T-cell (primary cell): ENCODE measurements around the gene MRPL39. TPM values are rescaled to one million over a fixed set of nuclear protein-coding genes. Genes with fewer than 3 reads are reported as not detected.

Experiments used
- ATAC-seq, 4 experiments: fragments of 200-7000 bp in 3 of 4; fragments of 150-1000 bp in 1 of 4; cut with Tn5 transposase; replicated peaks in 1 of 4; 1 replicate in 3 of 4; 2 replicates in 1 of 4; pipeline ENCODE4 v1.10.0; 2021; ENCODE audit warnings: moderate library complexity in 3 of 4, mild to moderate bottlenecking in 2 of 4, moderate number of reproducible peaks in 1 of 4
- CTCF ChIA-PET, 2 donors: fragments of 300-600 bp; sonication (Branson Sonifier 250); formaldehyde crosslinking; loops; one replicate each; lab custom pipeline; 2022; ENCODE audit warnings: antibody characterized with exemption in 2 of 2; lab: Charles Lee
- POLR2A ChIA-PET, 2 donors: fragments of 300-600 bp; sonication (Branson Sonifier 250); formaldehyde crosslinking; loops; one replicate each; lab custom pipeline; 2022; ENCODE audit warnings: antibody characterized with exemption in 2 of 2; lab: Charles Lee
- DNase-seq, 35 experiments: peaks; one replicate each; pipeline versions ENCODE4 v3.0.0 to v3.0.0-alpha.2; 2013 to 2023
- H3K27ac ChIP-seq: one replicate; pipeline ENCODE4 v1.5.1; 2013; ENCODE audit warnings: low read length
- H3K27me3 ChIP-seq, 2 experiments: replicated peaks in 1 of 2; 1 replicate in 1 of 2; 2 replicates in 1 of 2; pipeline versions ENCODE4 v1.6.1 to v1.7.0; 2013; ENCODE audit warnings: low read length in 1 of 2, mixed read lengths in 1 of 2; ENCODE audit not compliant: control insufficient read depth in 2 of 2, insufficient read depth in 2 of 2; ENCODE audit errors: extremely low read depth in 1 of 2
- H3K36me3 ChIP-seq, 2 donors: 1 replicate in 1 of 2; 2 replicates in 1 of 2; pipeline versions ENCODE4 v1.6.1 to v1.7.0; 2013; ENCODE audit warnings: low read length in 1 of 2; ENCODE audit not compliant: control insufficient read depth in 2 of 2, insufficient read depth in 1 of 2; ENCODE audit errors: extremely low read depth in 1 of 2
- H3K4me1 ChIP-seq, 2 experiments: 1 replicate in 1 of 2; 2 replicates in 1 of 2; pipeline versions ENCODE4 v1.6.1 to v1.7.0; 2013; ENCODE audit warnings: low read length in 2 of 2, mixed read lengths in 1 of 2; ENCODE audit not compliant: insufficient read depth in 2 of 2, control insufficient read depth in 1 of 2; ENCODE audit errors: extremely low read depth in 1 of 2
- H3K4me3 ChIP-seq, 2 donors: 1 replicate in 1 of 2; 2 replicates in 1 of 2; pipeline versions ENCODE4 v1.5.1 to v1.7.0; 2013; ENCODE audit warnings: mild to moderate bottlenecking in 2 of 2, low read length in 1 of 2, moderate library complexity in 1 of 2; ENCODE audit not compliant: control insufficient read depth in 1 of 2; ENCODE audit errors: extremely low read depth in 1 of 2
- H3K9me3 ChIP-seq: 2 replicates; pipeline ENCODE4 v1.7.0; 2013
- H3K27ac Mint-ChIP-seq, 2 donors: one replicate each; pipeline ENCODE4 v1.8.0; 2020 to 2021; ENCODE audit warnings: mild to moderate bottlenecking in 2 of 2, mixed read lengths in 2 of 2
- H3K27me3 Mint-ChIP-seq, 2 donors: one replicate each; pipeline ENCODE4 v1.8.0; 2021 to 2022; ENCODE audit warnings: mixed read lengths in 2 of 2
- H3K36me3 Mint-ChIP-seq: one replicate; pipeline ENCODE4 v1.8.0; 2021; ENCODE audit warnings: mixed read lengths
- H3K4me1 Mint-ChIP-seq, 3 donors: one replicate each; pipeline ENCODE4 v1.8.0; 2020 to 2022; ENCODE audit warnings: mixed read lengths in 3 of 3, mild to moderate bottlenecking in 1 of 3
- H3K4me3 Mint-ChIP-seq, 3 donors: one replicate each; pipeline ENCODE4 v1.8.0; 2020 to 2022; ENCODE audit warnings: mild to moderate bottlenecking in 3 of 3, mixed read lengths in 3 of 3, moderate library complexity in 3 of 3
- H3K9me3 Mint-ChIP-seq, 3 donors: one replicate each; pipeline ENCODE4 v1.8.0; 2020 to 2022; ENCODE audit warnings: mixed read lengths in 3 of 3
- WGBS: methylation state at CpG from one replicate; pipeline ENCODE4 v1.1.5; 2013; ENCODE audit warnings: missing lambda C conversion rate; ENCODE audit not compliant: insufficient coverage; 5-methylcytosine and 5-hydroxymethylcytosine counted together
- total RNA-seq, 35 experiments: library from RNA in 6 of 35; stranded (reverse) in 6 of 35; fragments of 120-200 nt in 1 of 35; gene quantifications; one replicate each; pipeline versions ENCODE4 v1.2.1 to v1.2.4 and lab custom pipeline; 2013 to 2026

MRPL39 gene
- total RNA-seq, 5 donors from 2014 or later (not counting 1 experiment from before 2014, with no cell fraction given): 10.6 to 18.2 (median 14.8) TPM

DNA sequence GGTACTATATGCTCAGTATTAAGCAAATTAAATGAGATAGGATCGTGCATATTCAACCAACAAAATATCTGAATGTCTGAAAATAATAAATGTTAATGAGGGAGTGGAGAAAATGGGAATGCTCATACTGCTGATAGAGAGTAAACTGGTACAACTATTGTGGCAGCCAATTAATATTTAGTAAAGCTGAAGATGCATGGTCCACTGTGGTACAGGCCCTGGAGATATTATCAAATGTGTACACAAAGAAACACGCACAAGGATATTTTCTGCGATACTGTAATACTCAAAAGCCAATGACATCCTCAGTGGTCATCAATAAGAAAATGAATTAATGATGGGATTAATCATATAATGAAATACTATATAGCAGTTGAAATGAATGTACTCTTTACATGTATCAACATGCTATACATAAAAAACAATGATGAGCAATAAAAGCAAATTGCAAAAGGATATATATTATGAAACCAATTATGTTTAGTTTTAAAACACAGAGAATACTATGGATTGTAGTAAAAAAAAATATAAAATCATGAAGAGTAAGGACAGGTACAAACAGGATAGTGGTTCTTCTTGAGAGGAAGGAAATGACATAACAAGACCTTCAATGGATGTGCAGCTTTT, 25.0 kb downstream of the MRPL39 start:
- CTCF ChIA-PET: interaction anchor here in 1 of 2 donors (0.7 kb wide), 1 partner anchor 17 kb away, joined by 3 read pairs; no protein-coding TSS in a partner anchor
- Mint-ChIP-seq H3K27me3 (no peaks in the 10 kb centered on the region), H3K4me3 (no peak overlapping the region), H3K9me3 (no peaks in the 10 kb centered on the region), H3K4me1 (peaks cover 32 to 54% (median 37%) of the 10 kb centered on the region in 3 donors), H3K36me3 (peaks cover 38% of the 10 kb centered on the region), H3K27ac (peak overlapping the region; percentile 12 to 74)
- ATAC-seq: no peak
- DNase-seq: no peak
- H3K27ac ChIP-seq: no peak overlapping the region
- POLR2A ChIA-PET: no interaction called here
- peaks cover 2 to 10% of the 10 kb centered on the region in 2 donors for H3K36me3 ChIP-seq
- H3K27me3 ChIP-seq: no peaks in the 10 kb centered on the region
- peaks cover 0 to 14% of the 10 kb centered on the region in 2 experiments for H3K4me1 ChIP-seq
- no peaks in the 10 kb centered on the region for H3K9me3 ChIP-seq
- no CpG with 5 or more reads among the region's 3 CpGs for WGBS
- H3K4me3 ChIP-seq: no peak overlapping the region

GRCh38 chr21:25581582-25581981, 25.7 kb downstream of the MRPL39 start:
- ChIA-PET CTCF (interaction anchor here in 1 of 2 donors (0.6 kb wide), 1 partner anchor 1018 kb away, joined by 3 read pairs; no protein-coding TSS in a partner anchor), POLR2A (no interaction called here)
- DNase-seq: no peak
- ATAC-seq: no peak
- Histone ChIP-seq H3K4me1 (peaks cover 0 to 14% of the 10 kb centered on the region in 2 experiments), H3K27ac (no peak overlapping the region), H3K9me3 (no peaks in the 10 kb centered on the region), H3K36me3 (peaks cover 2 to 5% of the 10 kb centered on the region in 2 donors), H3K4me3 (no peak overlapping the region), H3K27me3 (no peaks in the 10 kb centered on the region)
- H3K4me1 Mint-ChIP-seq: peaks cover 32 to 51% (median 34%) of the 10 kb centered on the region in 3 donors
- no peak overlapping the region for H3K27ac Mint-ChIP-seq
- H3K4me3 Mint-ChIP-seq: no peak overlapping the region
- peaks cover 36% of the 10 kb centered on the region for H3K36me3 Mint-ChIP-seq
- H3K9me3 Mint-ChIP-seq: no peaks in the 10 kb centered on the region
- WGBS: 92% methylated on average over 2 of the region's 3 CpGs
- no peaks in the 10 kb centered on the region for H3K27me3 Mint-ChIP-seq

DNA sequence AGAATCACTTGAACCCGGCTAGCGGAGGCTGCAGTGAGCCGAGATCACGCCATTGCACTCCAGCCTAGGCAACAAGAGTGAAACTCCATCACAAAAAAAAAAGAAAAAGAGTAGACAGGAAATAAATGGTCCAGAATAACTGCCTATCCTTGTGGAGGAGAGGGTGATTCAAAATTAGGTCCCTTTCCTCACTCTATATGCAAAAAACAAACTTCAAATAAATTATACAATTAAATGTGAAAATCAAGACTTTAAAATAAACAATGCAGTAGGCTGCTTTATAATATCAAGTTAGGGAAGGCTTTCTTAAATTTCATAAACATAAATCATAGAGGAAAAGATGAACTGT, 26.4 kb downstream of the MRPL39 start:
- ChIA-PET POLR2A (no interaction called here), CTCF (interaction anchor here in 1 of 2 donors (0.6 kb wide), 1 partner anchor 1019 kb away, joined by 3 read pairs; no protein-coding TSS in a partner anchor)
- Mint-ChIP-seq H3K4me1 (peaks cover 29 to 52% (median 33%) of the 10 kb centered on the region in 3 donors), H3K27ac (no peak overlapping the region), H3K36me3 (peaks cover 36% of the 10 kb centered on the region), H3K4me3 (no peak overlapping the region), H3K27me3 (no peaks in the 10 kb centered on the region), H3K9me3 (no peaks in the 10 kb centered on the region)
- no peaks in the 10 kb centered on the region for H3K9me3 ChIP-seq
- no peak overlapping the region for H3K27ac ChIP-seq
- peaks cover 0 to 14% of the 10 kb centered on the region in 2 experiments for H3K4me1 ChIP-seq
- WGBS: no CpG with 5 or more reads among the region's 4 CpGs
- H3K4me3 ChIP-seq: no peak overlapping the region
- ATAC-seq (no peak), DNase-seq (no peak)
- no peaks in the 10 kb centered on the region for H3K27me3 ChIP-seq
- H3K36me3 ChIP-seq: peaks cover 0 to 3% of the 10 kb centered on the region in 2 donors

DNA sequence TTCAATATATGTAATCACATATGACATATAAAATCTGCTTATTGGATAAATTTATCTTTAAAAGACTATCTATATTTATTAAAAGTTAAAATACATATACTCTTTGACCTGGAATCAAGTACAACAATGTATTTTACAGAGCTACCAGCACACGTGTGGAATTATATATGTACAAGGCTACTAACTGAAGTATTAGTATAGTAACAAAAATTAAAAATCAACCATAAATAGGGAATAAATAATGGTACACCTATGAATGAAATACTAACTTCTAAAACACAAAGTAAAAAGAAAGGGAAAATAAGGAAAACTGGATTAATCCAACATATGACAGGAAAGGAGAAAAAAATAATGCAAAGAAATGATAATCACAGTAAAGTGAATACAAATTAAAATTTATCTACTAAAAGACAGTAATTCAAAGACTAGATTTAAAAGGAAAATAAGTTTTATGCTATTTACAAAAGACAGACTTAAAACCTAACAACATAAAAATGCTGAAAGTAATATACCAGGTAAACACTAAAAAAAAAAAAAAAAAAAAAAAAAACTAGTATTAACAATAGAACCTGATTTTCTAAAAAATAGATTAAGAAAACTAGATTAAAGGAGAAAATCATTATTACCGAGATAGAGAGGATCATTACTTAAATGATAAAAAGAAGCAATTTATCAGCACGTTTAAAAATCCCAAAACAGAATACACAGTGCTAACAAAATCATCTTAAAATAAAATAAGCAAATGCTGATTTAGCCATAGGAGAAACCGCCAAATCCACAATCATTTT, 27.9 kb downstream of the MRPL39 start:
- H3K9me3 ChIP-seq: no peaks in the 10 kb centered on the region
- no peaks in the 10 kb centered on the region for H3K27me3 Mint-ChIP-seq
- no peaks in the 10 kb centered on the region for H3K36me3 ChIP-seq
- POLR2A ChIA-PET: no interaction called here
- H3K27ac Mint-ChIP-seq: no peak overlapping the region
- no peaks in the 10 kb centered on the region for H3K27me3 ChIP-seq
- peaks cover 25% of the 10 kb centered on the region for H3K36me3 Mint-ChIP-seq
- DNase-seq (no peak), ATAC-seq (no peak)
- no peak overlapping the region for H3K4me3 Mint-ChIP-seq
- no peak overlapping the region for H3K27ac ChIP-seq
- peaks cover 0 to 18% of the 10 kb centered on the region in 2 experiments for H3K4me1 ChIP-seq
- peaks cover 29 to 55% (median 44%) of the 10 kb centered on the region in 3 donors for H3K4me1 Mint-ChIP-seq
- CTCF ChIA-PET: no interaction called here
- no peak overlapping the region for H3K4me3 ChIP-seq
- H3K9me3 Mint-ChIP-seq: no peaks in the 10 kb centered on the region
- no CpG with 5 or more reads among the region's 4 CpGs for WGBS

- Histone ChIP-seq H3K9me3 (no peaks in the 10 kb centered on the region), H3K27ac (no peak overlapping the region), H3K36me3 (no peaks in the 10 kb centered on the region), H3K4me1 (peaks cover 0 to 26% of the 10 kb centered on the region in 2 experiments), H3K27me3 (no peaks in the 10 kb centered on the region), H3K4me3 (no peak overlapping the region)
- POLR2A ChIA-PET: no interaction called here
- H3K27ac Mint-ChIP-seq: no peak overlapping the region
- no CpG with 5 or more reads among the region's 7 CpGs for WGBS
- no peaks in the 10 kb centered on the region for H3K27me3 Mint-ChIP-seq
- CTCF ChIA-PET: interaction anchor here in 1 of 2 donors (0.6 kb wide), 1 partner anchor 30 kb away, joined by 3 read pairs; no protein-coding TSS in a partner anchor
- H3K36me3 Mint-ChIP-seq: peaks cover 20% of the 10 kb centered on the region
- H3K4me1 Mint-ChIP-seq: peaks cover 29 to 54% (median 45%) of the 10 kb centered on the region in 3 donors
- no peak overlapping the region for H3K4me3 Mint-ChIP-seq
- DNase-seq (no peak), ATAC-seq (no peak)
- H3K9me3 Mint-ChIP-seq: no peaks in the 10 kb centered on the region
Measured at GRCh38 chr21:25578056-25578961, 29.0 kb downstream of the MRPL39 start.
